GM12878 (cell line): ENCODE data around the gene SYS1. TPM values are rescaled to one million over a fixed set of nuclear protein-coding genes. Genes with fewer than 3 reads are reported as not detected.

Source experiments
- ATAC-seq: fragments of 200-7000 bp; cut with Tn5 transposase; 3 replicates; pipeline ENCODE4 v1.9.1; 2020; ENCODE audit warnings: mild to moderate bottlenecking, moderate library complexity
- BruUV-seq: library from RNA; stranded (reverse); fragments of 400-500 nt; replicated peaks from 2 replicates; lab custom pipeline; 2021; lab: Mats Ljungman, UMichigan
- CTCF ChIA-PET: fragments of 300-600 bp; sonication (Branson Sonifier 250); formaldehyde crosslinking; extraction: SDS; loops from one replicate; lab custom pipeline; 2021; ENCODE audit warnings: inconsistent platforms; lab: Yijun Ruan, JAX
- POLR2A ChIA-PET: fragments of 350-600 bp; formaldehyde crosslinking; extraction: SDS; loops from one replicate; lab custom pipeline; 2021; ENCODE audit warnings: inconsistent platforms; lab: Charles Lee
- RAD21 ChIA-PET: fragments of 300-600 bp; sonication (Branson Sonifier 250); formaldehyde crosslinking; loops from one replicate; lab custom pipeline; 2023; ENCODE audit warnings: antibody characterized with exemption; ENCODE audit not compliant: unreplicated experiment; lab: Charles Lee
- SMC1A ChIA-PET: fragments of 300-600 bp; sonication (Branson Sonifier 250); formaldehyde crosslinking; loops from one replicate; lab custom pipeline; 2023; ENCODE audit not compliant: unreplicated experiment, uncharacterized antibody; lab: Charles Lee
- DNase-seq: peaks from one replicate; pipeline ENCODE4 v3.0.0-alpha.2; 2011; ENCODE audit warnings: low read depth, low spot score
- FAIRE-seq: peaks from 3 replicates; lab custom pipeline; 2011; peaks lifted over from hg19 to GRCh38; lab: Jason Lieb, UNC
- H2AFZ ChIP-seq: 2 replicates; pipeline ENCODE4 v1.6.0; 2011; ENCODE audit warnings: low read depth, low read length, control low read depth; ENCODE audit not compliant: control insufficient read depth
- H3K27ac ChIP-seq: 2 replicates; pipeline ENCODE4 v1.5.1; 2011; ENCODE audit warnings: control low read depth; ENCODE audit not compliant: control insufficient read depth, insufficient read depth
- H3K27me3 ChIP-seq, 2 experiments: replicated peaks in 1 of 2; 2 replicates each; pipeline versions ENCODE4 v1.6.0 to v1.6.1; 2011; ENCODE audit warnings: low read length in 1 of 2; ENCODE audit not compliant: control insufficient read depth in 2 of 2, insufficient read depth in 2 of 2
- H3K36me3 ChIP-seq, 2 experiments: 2 replicates each; pipeline ENCODE4 v1.5.1; 2011; ENCODE audit warnings: low read length in 1 of 2; ENCODE audit not compliant: control insufficient read depth in 2 of 2, insufficient read depth in 2 of 2
- H3K4me1 ChIP-seq: 2 replicates; pipeline ENCODE4 v1.6.1; 2011; ENCODE audit warnings: mild to moderate bottlenecking, low read length, moderate library complexity, mixed read lengths; ENCODE audit not compliant: control insufficient read depth, insufficient read depth
- H3K4me2 ChIP-seq: 2 replicates; pipeline ENCODE4 v1.6.0; 2011; ENCODE audit warnings: control low read depth; ENCODE audit not compliant: control insufficient read depth, insufficient read depth
- H3K4me3 ChIP-seq: fragments of 200-600 bp; sonication (generic); 2 replicates; pipeline ENCODE4 v1.5.1; 2016
- H3K79me2 ChIP-seq: 2 replicates; pipeline ENCODE4 v1.6.0; 2011; ENCODE audit warnings: low read length; ENCODE audit not compliant: control insufficient read depth, insufficient read depth
- H3K9ac ChIP-seq: 2 replicates; pipeline ENCODE4 v1.8.0; 2011; ENCODE audit warnings: low read length, control low read depth, mixed read lengths; ENCODE audit not compliant: control insufficient read depth, insufficient read depth
- H3K9me3 ChIP-seq: replicated peaks from 3 replicates; pipeline ENCODE4 v1.5.1; 2011; ENCODE audit warnings: mild to moderate bottlenecking, low read length; ENCODE audit not compliant: control insufficient read depth, insufficient read depth
- H4K20me1 ChIP-seq: 2 replicates; pipeline ENCODE4 v1.6.0; 2011; ENCODE audit not compliant: control insufficient read depth, insufficient read depth
- BCLAF1 ChIP-seq: fragments of 450-650 bp; IDR thresholded peaks from 2 replicates; pipeline ENCODE4 v1.6.1; 2017; ENCODE audit warnings: antibody characterized with exemption, mild to moderate bottlenecking, moderate library complexity
- CBX3 ChIP-seq: fragments of 200-600 bp; sonication (generic); IDR thresholded peaks from 2 replicates; pipeline ENCODE4 v1.6.1; 2016; ENCODE audit warnings: low read depth, borderline replicate concordance
- EED ChIP-seq: sonication (generic); IDR thresholded peaks from 2 replicates; pipeline ENCODE4 v1.6.1; 2016; ENCODE audit warnings: antibody characterized with exemption, low read depth
- MTA3 ChIP-seq: IDR thresholded peaks from 2 replicates; pipeline ENCODE4 v1.6.1; 2012; ENCODE audit warnings: low read length, inconsistent platforms, borderline replicate concordance
- NFYB ChIP-seq: IDR thresholded peaks from 2 replicates; pipeline ENCODE4 v1.6.1; 2011; ENCODE audit warnings: low read depth, mild to moderate bottlenecking, low read length, improper control_type of control experiment, moderate library complexity; ENCODE audit not compliant: insufficient read depth
- NR2C1 ChIP-seq: fragments of 450-650 bp; IDR thresholded peaks from 2 replicates; pipeline ENCODE4 v1.6.1; 2017; ENCODE audit warnings: antibody characterized with exemption, mild to moderate bottlenecking, moderate library complexity
- REST ChIP-seq: IDR thresholded peaks from 2 replicates; pipeline ENCODE4 v1.6.1; 2012; ENCODE audit warnings: mild to moderate bottlenecking, low read depth, low read length
- SMAD1 ChIP-seq: fragments of 450-650 bp; IDR thresholded peaks from 2 replicates; pipeline ENCODE4 v1.6.1; 2018; ENCODE audit warnings: mild to moderate bottlenecking, low read depth; ENCODE audit not compliant: partially characterized antibody
- SUZ12 ChIP-seq: fragments of 200-600 bp; sonication (generic); IDR thresholded peaks from one replicate; pipeline ENCODE4 v1.6.1; 2018; ENCODE audit warnings: antibody characterized with exemption, mild to moderate bottlenecking; ENCODE audit not compliant: unreplicated experiment
- TBL1XR1 ChIP-seq: IDR thresholded peaks from 2 replicates; pipeline ENCODE4 v1.6.1; 2012; ENCODE audit warnings: low read depth, low read length, improper control_type of control experiment
- ZBTB33 ChIP-seq: fragments of 450-650 bp; IDR thresholded peaks from 2 replicates; pipeline ENCODE4 v1.6.1; 2017; ENCODE audit warnings: mild to moderate bottlenecking
- ZNF24 ChIP-seq: fragments of 450-650 bp; IDR thresholded peaks from 2 replicates; pipeline ENCODE4 v1.6.1; 2017; ENCODE audit warnings: antibody characterized with exemption, mild to moderate bottlenecking
- ZNF274 ChIP-seq: IDR thresholded peaks from one replicate; pipeline ENCODE4 v1.8.0; 2011; ENCODE audit not compliant: insufficient read length, insufficient read depth
- WGBS: methylation state at CpG from one replicate; pipeline ENCODE4 v1.1.6; 2016; ENCODE audit warnings: low lambda C conversion rate; ENCODE audit not compliant: insufficient replicate concordance, insufficient coverage; ENCODE audit errors: missing lambda C conversion rate; 5-methylcytosine and 5-hydroxymethylcytosine counted together
- in situ Hi-C: fragments of 300-500 bp; cut with MboI; formaldehyde crosslinking; loops from 9 replicates; pipeline ENCODE4 v1.14.3; 2018; ENCODE audit warnings: mixed read lengths
- intact Hi-C: fragments of 100-400 bp; cut with micrococcal nuclease; formaldehyde crosslinking; loops from one replicate; pipeline ENCODE4 v1.14.2; 2022; ENCODE audit not compliant: unreplicated experiment
- polyA plus RNA-seq, 11 experiments: library from polyadenylated mRNA; depleted of rRNA in 4 of 11; unstranded in 6 of 11; stranded (reverse) in 5 of 11; fragments of >200 nt; fragmentation: Nextera tagmentation in 4 of 11; fragmentation: Illumina TruSeq in 1 of 11; extraction: Ambion mirVana in 4 of 11; extraction: Trizol in 1 of 11; gene quantifications; 1 replicate in 1 of 11; 2 replicates in 10 of 11; pipeline versions ENCODE4 v1.2.1 to v1.2.3, GENCODE V29; 2011 to 2016; ENCODE audit warnings: inconsistent platforms in 2 of 11, missing spikeins in 2 of 11, low read depth in 1 of 11
- total RNA-seq, 4 experiments: library from RNA; depleted of rRNA in 3 of 4; stranded (reverse); fragments of >200 nt in 3 of 4; fragmentation: Illumina TruSeq in 1 of 4; extraction: Trizol in 1 of 4; gene quantifications; 2 replicates each; pipeline versions ENCODE4 v1.2.1 to v1.2.3, GENCODE V29; 2013 to 2021
- TF ChIP-seq, protein P1 (sequence below): IDR thresholded peaks from 2 replicates; pipeline ENCODE4 v1.6.1; 2011; ENCODE audit warnings: mild to moderate bottlenecking, low read depth, low read length, moderate library complexity; ENCODE audit not compliant: insufficient replicate concordance

SYS1 gene
- total and polyA plus RNA-seq, 10 of the 15 experiments (the other 5 are each of a cell fraction or from before 2014, with no cell fraction given), result 5.1 to 22.6 (median 9.3) TPM

GRCh38 chr20:45404438-45404837 is 41.5 kb downstream of the SYS1 start:
- BruUV-seq, result no TSS peak
- POLR2A ChIA-PET, result no interaction called here
- in situ Hi-C loops, result no loop called here
- Histone ChIP-seq H3K4me1 (0 out of 2 replicates have a peak, but pooled peaks cover 3% of the 10 kb centered on the region), H3K9ac (no peak overlapping the region), H3K79me2 (no peaks in the 10 kb centered on the region), H3K4me2 (no peak overlapping the region), H3K27me3 (peaks cover 3 to 6% of the 10 kb centered on the region in 2 experiments; a peak in 3 of 4 replicates), H3K4me3 (no peak overlapping the region), H2AFZ (no peak overlapping the region), H3K9me3 (peaks cover 15% of the 10 kb centered on the region; the same call in 2 of the 3 replicates), H3K27ac (no peak overlapping the region), H4K20me1 (no peaks in the 10 kb centered on the region), H3K36me3 (no peaks in the 10 kb centered on the region; a peak in 1 of 4 replicates)
- intact Hi-C loops, result no loop called here
- DNase-seq (no peak), ATAC-seq (no peak), FAIRE-seq (no peak)
- RAD21 ChIA-PET, result interaction anchor here (1.5 kb wide), 2 partner anchors 11 to 32 kb away, joined by 3 to 5 read pairs; partner anchors contain the start of gene PIGT
- CTCF ChIA-PET, result interaction anchor here (0.6 to 2.2 kb wide), 6 partner anchors 11 to 92 kb away, joined by 3 to 9 read pairs (median 4); partner anchors contain the start of gene PIGT
- SMC1A ChIA-PET, result interaction anchor here (1.0 kb wide), 1 partner anchor 33 kb away, joined by 3 read pairs; no protein-coding TSS in a partner anchor
- 75% methylated on average over 1 of the region's 1 CpG for WGBS
- no peak for TF ChIP-seq NFYB
- no peak for TF ChIP-seq NR2C1
- no peak for TF ChIP-seq SUZ12
- no peak for TF ChIP-seq REST
- no peak for TF ChIP-seq ZBTB33
- TF ChIP-seq, protein P1, sequence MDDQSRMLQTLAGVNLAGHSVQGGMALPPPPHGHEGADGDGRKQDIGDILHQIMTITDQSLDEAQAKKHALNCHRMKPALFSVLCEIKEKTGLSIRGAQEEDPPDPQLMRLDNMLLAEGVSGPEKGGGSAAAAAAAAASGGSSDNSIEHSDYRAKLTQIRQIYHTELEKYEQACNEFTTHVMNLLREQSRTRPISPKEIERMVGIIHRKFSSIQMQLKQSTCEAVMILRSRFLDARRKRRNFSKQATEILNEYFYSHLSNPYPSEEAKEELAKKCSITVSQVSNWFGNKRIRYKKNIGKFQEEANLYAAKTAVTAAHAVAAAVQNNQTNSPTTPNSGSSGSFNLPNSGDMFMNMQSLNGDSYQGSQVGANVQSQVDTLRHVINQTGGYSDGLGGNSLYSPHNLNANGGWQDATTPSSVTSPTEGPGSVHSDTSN, result no peak
- no peak for TF ChIP-seq CBX3
- TF ChIP-seq ZNF24, result no peak
- no peak for TF ChIP-seq BCLAF1
- TF ChIP-seq MTA3, result no peak
- no peak for TF ChIP-seq TBL1XR1
- no peak for TF ChIP-seq SMAD1
- TF ChIP-seq EED, result no peak
- TF ChIP-seq ZNF274, result no peak
